SU-DHL-6 (cell line): ENCODE results near the gene MGP.

ENCODE experiments used
- H2AFZ ChIP-seq: fragments of 200-600 bp; sonication (generic); 2 replicates; pipeline ENCODE4 v1.6.1; 2014; ENCODE audit warnings: low read depth, mild to moderate bottlenecking, moderate library complexity, mixed read lengths, antibody characterized with exemption, low read length; ENCODE audit not compliant: severe bottlenecking
- H3F3A ChIP-seq: fragments of 200-600 bp; shearing (Covaris generic); 2 replicates; pipeline ENCODE4 v1.6.0; 2016; ENCODE audit warnings: antibody characterized with exemption, mild to moderate bottlenecking; ENCODE audit not compliant: insufficient read depth
- H3K27ac ChIP-seq: fragments of 200-600 bp; sonication (generic); 2 replicates; pipeline ENCODE4 v1.5.1; 2016; ENCODE audit warnings: low read depth, mild to moderate bottlenecking, low read length, moderate library complexity, mixed read lengths
- H3K27me3 ChIP-seq: fragments of 200-600 bp; sonication (generic), shearing (Covaris generic); 2 replicates; pipeline ENCODE4 v1.6.0; 2014; ENCODE audit warnings: mild to moderate bottlenecking, low read length
- H3K36me3 ChIP-seq: fragments of 200-600 bp; sonication (generic); 2 replicates; pipeline ENCODE4 v1.6.1; 2014; ENCODE audit warnings: mild to moderate bottlenecking, low read length, mixed read lengths
- H3K4me2 ChIP-seq: fragments of 300-600, 200-600 bp; shearing (Covaris generic), sonication (generic); 2 replicates; pipeline ENCODE4 v1.6.0; 2014; ENCODE audit warnings: low read length, low read depth, mild to moderate bottlenecking; ENCODE audit not compliant: poor library complexity, severe bottlenecking
- H3K4me3 ChIP-seq: fragments of 200-600 bp; sonication (generic); 2 replicates; pipeline ENCODE4 v1.5.1; 2014; ENCODE audit warnings: antibody characterized with exemption, low read length, mild to moderate bottlenecking, mixed read lengths; ENCODE audit not compliant: insufficient read depth, poor library complexity, severe bottlenecking
- H3K79me2 ChIP-seq: fragments of 200-600 bp; sonication (generic); 2 replicates; pipeline ENCODE4 v1.6.1; 2014; ENCODE audit warnings: mild to moderate bottlenecking, low read length, moderate library complexity; ENCODE audit not compliant: insufficient read depth
- H3K9ac ChIP-seq: fragments of 200-600 bp; sonication (generic); 2 replicates; pipeline ENCODE4 v1.7.0; 2014; ENCODE audit warnings: mild to moderate bottlenecking, low read length
- H3K9me2 ChIP-seq: fragments of 200-600 bp; sonication (generic); replicated peaks from 2 replicates; pipeline ENCODE4 v1.6.1; 2014; ENCODE audit warnings: low read length; ENCODE audit not compliant: insufficient read depth
- H3K9me3 ChIP-seq: fragments of 200-600 bp; sonication (generic); 2 replicates; pipeline ENCODE4 v1.6.1; 2014; ENCODE audit warnings: low read length, mixed read lengths; ENCODE audit not compliant: insufficient read depth
- H4K20me1 ChIP-seq: fragments of 200-600 bp; sonication (generic); 2 replicates; pipeline ENCODE4 v1.6.1; 2014; ENCODE audit warnings: low read depth, mild to moderate bottlenecking, antibody characterized with exemption, low read length, moderate library complexity, mixed read lengths
- EZH2phosphoT487 ChIP-seq: fragments of 200-600 bp; sonication (generic), shearing (Covaris generic); conservative IDR thresholded peaks from 2 replicates; pipeline ENCODE4 v1.6.1; 2018; ENCODE audit warnings: mild to moderate bottlenecking, antibody characterized with exemption, low read length, moderate library complexity, mixed read lengths
- TF ChIP-seq, protein P1 (sequence below): fragments of 200-600 bp; sonication (generic); IDR thresholded peaks from one replicate; pipeline ENCODE4 v1.5.1; 2017; ENCODE audit warnings: antibody characterized with exemption, mild to moderate bottlenecking, low read length, moderate library complexity; ENCODE audit not compliant: insufficient read depth, poor library complexity, severe bottlenecking

Gene MGP

DNA sequence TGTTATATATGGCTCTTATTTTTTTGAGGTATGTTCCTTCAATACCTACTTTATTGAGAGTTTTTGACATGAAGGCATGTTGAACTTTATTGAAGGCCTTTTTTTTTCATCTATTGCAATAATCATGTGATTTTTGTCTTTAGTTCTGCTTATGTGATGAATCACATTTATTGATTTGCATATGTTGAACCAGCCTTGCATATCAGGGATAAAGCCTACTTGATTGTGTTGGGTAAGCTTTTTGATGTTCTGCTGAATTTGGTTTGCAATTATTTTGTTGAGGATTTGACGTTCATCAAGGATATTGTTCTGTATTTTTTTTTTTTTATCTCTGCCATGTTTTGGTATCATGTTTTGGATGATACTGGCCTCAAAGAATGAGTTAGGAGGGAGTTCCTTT, 27.1 kb downstream of the MGP start:
- Histone ChIP-seq H3F3A (no peaks in the 10 kb centered on the region), H3K4me3 (no peak overlapping the region), H3K4me2 (no peak overlapping the region), H2AFZ (no peak overlapping the region), H3K27ac (no peak overlapping the region), H4K20me1 (no peaks in the 10 kb centered on the region), H3K36me3 (no peaks in the 10 kb centered on the region), H3K79me2 (no peaks in the 10 kb centered on the region), H3K9me3 (no peaks in the 10 kb centered on the region), H3K9me2 (no peaks in the 10 kb centered on the region), H3K27me3 (no peaks in the 10 kb centered on the region), H3K9ac (no peak overlapping the region)
- no peak for TF ChIP-seq EZH2phosphoT487
- TF ChIP-seq, protein P1, sequence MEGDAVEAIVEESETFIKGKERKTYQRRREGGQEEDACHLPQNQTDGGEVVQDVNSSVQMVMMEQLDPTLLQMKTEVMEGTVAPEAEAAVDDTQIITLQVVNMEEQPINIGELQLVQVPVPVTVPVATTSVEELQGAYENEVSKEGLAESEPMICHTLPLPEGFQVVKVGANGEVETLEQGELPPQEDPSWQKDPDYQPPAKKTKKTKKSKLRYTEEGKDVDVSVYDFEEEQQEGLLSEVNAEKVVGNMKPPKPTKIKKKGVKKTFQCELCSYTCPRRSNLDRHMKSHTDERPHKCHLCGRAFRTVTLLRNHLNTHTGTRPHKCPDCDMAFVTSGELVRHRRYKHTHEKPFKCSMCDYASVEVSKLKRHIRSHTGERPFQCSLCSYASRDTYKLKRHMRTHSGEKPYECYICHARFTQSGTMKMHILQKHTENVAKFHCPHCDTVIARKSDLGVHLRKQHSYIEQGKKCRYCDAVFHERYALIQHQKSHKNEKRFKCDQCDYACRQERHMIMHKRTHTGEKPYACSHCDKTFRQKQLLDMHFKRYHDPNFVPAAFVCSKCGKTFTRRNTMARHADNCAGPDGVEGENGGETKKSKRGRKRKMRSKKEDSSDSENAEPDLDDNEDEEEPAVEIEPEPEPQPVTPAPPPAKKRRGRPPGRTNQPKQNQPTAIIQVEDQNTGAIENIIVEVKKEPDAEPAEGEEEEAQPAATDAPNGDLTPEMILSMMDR, result no peak

DNA sequence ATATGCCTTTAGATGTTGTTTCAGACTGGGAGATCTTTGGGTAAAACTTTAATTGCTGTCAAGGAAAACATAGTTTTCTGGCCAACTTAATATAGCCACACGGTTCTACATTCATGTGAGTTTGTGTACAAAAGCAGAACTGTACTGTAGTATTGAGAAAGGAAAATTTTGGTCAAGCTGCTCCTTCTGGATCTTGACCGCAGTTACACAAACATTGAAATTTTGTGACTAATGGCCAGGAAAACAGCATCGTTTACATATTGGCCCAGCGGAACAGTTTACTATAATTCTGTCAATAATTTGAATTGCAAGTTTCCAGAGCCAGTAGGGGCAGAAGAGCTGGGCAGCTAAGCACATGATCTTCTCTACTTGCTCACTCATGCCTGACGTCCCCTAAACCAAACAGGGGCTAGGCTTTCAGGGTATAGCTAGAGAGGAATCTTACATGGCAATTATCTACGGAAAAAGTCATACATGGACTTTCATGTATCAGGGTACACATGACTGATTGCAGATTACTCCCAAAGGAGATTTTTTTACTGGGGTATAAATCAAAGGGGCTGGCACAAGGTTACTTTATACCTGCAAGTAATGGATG, 31.0 kb downstream of the MGP start:
- Histone ChIP-seq H3K9me3 (no peaks in the 10 kb centered on the region), H3K27ac (peak overlapping the region; percentile 63), H3K4me2 (peak overlapping the region; percentile 50), H3F3A (no peaks in the 10 kb centered on the region), H3K9ac (0 out of 2 replicates have a peak overlapping the region, but pooled peaks have one; percentile 4), H3K9me2 (no peaks in the 10 kb centered on the region), H2AFZ (no peak overlapping the region), H3K36me3 (no peaks in the 10 kb centered on the region), H3K79me2 (no peaks in the 10 kb centered on the region), H4K20me1 (no peaks in the 10 kb centered on the region), H3K4me3 (no peak overlapping the region), H3K27me3 (no peaks in the 10 kb centered on the region)
- TF ChIP-seq, protein P1, result no peak
- TF ChIP-seq EZH2phosphoT487, result no peak

DNA sequence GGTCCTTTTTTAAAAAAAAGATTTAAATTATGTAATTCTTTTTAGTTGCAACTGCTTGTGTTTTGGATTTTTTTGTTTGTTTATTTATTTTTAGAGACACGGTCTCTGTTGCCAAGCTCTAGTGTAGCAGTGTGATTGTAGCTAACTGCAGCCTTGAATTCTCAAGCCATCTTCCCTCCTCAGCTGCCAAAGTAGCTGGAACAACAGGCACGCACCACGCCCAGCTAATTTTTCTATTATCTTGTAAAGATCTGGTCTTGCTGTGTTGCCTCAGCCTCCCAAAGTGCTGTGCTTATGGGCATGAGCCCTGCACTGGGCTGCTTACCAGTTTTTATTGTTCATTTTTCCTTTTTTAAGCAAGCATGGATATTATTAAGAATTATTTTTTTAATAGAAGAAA, 31.7 kb downstream of the MGP start:
- Histone ChIP-seq H3K79me2 (no peaks in the 10 kb centered on the region), H3K4me2 (no peak overlapping the region), H3F3A (no peaks in the 10 kb centered on the region), H4K20me1 (no peaks in the 10 kb centered on the region), H3K27me3 (no peaks in the 10 kb centered on the region), H3K9me2 (no peaks in the 10 kb centered on the region), H2AFZ (no peak overlapping the region), H3K9me3 (no peaks in the 10 kb centered on the region), H3K4me3 (no peak overlapping the region), H3K9ac (no peak overlapping the region), H3K27ac (no peak overlapping the region), H3K36me3 (no peaks in the 10 kb centered on the region)
- TF ChIP-seq, protein P1, result no peak
- TF ChIP-seq EZH2phosphoT487, result no peak
